T-helper 9 cell (primary cell): Measurements from ENCODE around the gene TYW1.
A peak's percentile ranks its signal among the peaks of the same experiment; 100 is the strongest.
"Not testable (repeated sequence)": the region's sequence is repeated elsewhere in the genome, so short reads cannot be mapped to it uniquely, and the experiment has no call there.

Source experiments
- DNase-seq: peaks from one replicate; pipeline ENCODE4 v3.0.0-alpha.2; 2020

TYW1 gene

GRCh38 chr7:67259363-67259762 is 262.7 kb downstream of the TYW1 start:
- DNase-seq: not testable (repeated sequence)

- peak; percentile 5 for DNase-seq
These were observed 263.5 kb downstream of the TYW1 start for GRCh38 chr7:67260166-67260586.

- not testable (repeated sequence) for DNase-seq
These were observed 267.4 kb downstream of the TYW1 start for GRCh38 chr7:67264000-67264399.

DNA sequence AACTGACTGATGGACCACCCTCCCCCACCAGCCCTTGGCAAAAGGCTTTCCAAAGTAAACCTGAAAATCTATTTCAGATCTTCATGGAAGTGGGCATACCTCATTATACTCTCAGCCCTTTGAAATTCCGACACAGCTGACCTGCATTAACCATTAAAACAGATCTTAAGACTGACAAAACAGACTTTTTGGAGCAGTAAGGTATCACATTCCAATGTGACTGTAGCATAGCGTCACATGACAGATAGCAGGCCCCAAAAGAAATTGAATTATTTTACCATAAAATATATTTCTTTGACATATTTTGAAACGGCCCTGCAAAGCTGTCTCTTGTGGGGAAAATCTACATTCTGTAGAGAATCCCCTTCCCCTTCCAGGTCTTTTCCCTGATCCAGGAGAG is 269.4 kb downstream of the TYW1 start:
- not testable (repeated sequence) for DNase-seq

DNA sequence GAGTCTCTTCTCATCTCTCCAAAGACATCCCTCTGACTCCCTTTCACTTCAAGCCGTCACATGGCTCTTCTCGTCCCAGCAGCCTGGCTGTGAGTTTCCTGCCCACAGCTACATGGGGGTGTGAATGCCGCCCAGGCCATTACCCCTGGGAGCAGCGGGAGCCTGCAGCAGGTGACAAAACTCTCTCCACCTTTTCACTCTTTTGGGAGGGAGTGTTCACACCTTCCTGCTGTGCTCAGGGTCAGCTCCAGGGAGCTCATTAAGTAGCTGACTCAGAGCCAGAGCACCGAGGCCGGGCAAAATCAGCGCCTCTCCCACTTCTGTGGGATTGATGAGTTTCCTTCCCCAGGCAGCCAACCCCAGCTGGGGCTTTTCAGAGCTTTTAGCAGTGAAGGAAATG is 271.3 kb downstream of the TYW1 start:
- no peak for DNase-seq

- DNase-seq: not testable (repeated sequence)
These were observed 273.3 kb downstream of the TYW1 start for GRCh38 chr7:67269916-67270315.
